ENCODE data around the gene ZNF212. TPM values are rescaled to one million over a fixed set of nuclear protein-coding genes. Genes with fewer than 3 reads are reported as not detected.

Gene ZNF212
- total RNA-seq, 4 donors from 2014 or later: 7.1 to 17.9 (median 9.9) TPM

- H3K36me3 ChIP-seq: peaks cover 36% of the 10 kb centered on the region
- H3K4me1 ChIP-seq: peaks cover 17% of the 10 kb centered on the region
- no peak overlapping the region for H3K4me3 ChIP-seq
- no peak overlapping the region for H3K27ac ChIP-seq
- TF ChIP-seq EP300 (IDR thresholded peaks at IDR 0.05) (no peak), POLR2A (IDR thresholded peaks at IDR 0.05) (no peak), POLR2AphosphoS5 (IDR thresholded peaks at IDR 0.05) (no peak), CTCF (IDR thresholded peaks at IDR 0.05) (no peak)
- DNase-seq (ENCODE audit: low spot score in 2 of 2): no peak
- no peaks in the 10 kb centered on the region for H3K9me3 ChIP-seq
- WGBS: 45% methylated on average over 3 of the region's 3 CpGs
- no peaks in the 10 kb centered on the region for H3K27me3 ChIP-seq
Observed at GRCh38 chr7:149284343-149284742, 44.9 kb downstream of the ZNF212 start.

DNA sequence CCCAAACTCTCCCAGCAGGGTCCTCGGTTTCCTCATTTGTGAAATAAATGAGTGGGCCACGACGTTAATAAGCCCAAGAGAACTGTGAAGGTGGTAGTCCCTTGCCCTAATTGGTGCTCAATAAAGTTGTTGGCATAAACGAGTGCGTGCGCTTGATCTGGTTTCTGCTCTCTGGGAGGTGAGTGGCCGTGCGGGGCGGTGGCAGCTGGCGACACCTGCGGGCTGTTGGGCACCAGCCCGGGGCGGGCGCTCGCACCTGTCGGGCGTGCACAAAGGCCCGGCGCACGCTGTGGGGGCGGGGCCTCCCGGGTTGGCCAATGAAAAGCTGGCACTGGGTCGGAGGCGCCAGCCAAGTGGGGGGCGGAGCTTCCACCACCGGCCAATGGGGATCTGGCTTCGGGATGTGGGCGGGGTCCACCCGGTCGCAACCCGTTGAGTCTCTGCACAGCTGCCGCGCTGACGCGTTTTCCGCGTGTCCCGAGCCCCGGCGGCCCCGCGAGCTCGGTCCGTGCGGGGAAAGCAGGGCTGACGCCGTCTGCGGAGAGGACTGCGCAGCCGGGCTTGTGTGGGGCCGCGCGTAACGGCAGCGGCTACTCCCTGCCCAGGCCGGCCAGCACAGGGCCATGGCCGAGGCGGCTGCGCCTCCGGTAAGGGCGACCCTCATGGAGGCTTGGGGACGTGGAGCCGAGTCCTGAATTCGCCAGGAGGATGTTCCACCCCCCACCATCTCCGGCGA, 45.6 kb downstream of the ZNF212 start:
- H3K4me3 ChIP-seq: peak overlapping the region; percentile 69
- H3K27me3 ChIP-seq: no peaks in the 10 kb centered on the region
- H3K4me1 ChIP-seq: peaks cover 17% of the 10 kb centered on the region
- TF ChIP-seq EP300 (IDR thresholded peaks at IDR 0.05) (no peak), POLR2AphosphoS5 (IDR thresholded peaks at IDR 0.05) (no peak), CTCF (IDR thresholded peaks at IDR 0.05) (no peak), POLR2A (IDR thresholded peaks at IDR 0.05) (no peak)
- H3K9me3 ChIP-seq: no peaks in the 10 kb centered on the region
- H3K36me3 ChIP-seq: peaks cover 40% of the 10 kb centered on the region
- H3K27ac ChIP-seq: no peak overlapping the region
- 3% methylated on average over 19 of the region's 66 CpGs for WGBS
- DNase-seq (ENCODE audit: low spot score in 2 of 2): peak; percentile 95 to 97

GRCh38 chr7:149285603-149286002, 46.2 kb downstream of the ZNF212 start:
- Histone ChIP-seq H3K36me3 (peaks cover 35% of the 10 kb centered on the region), H3K27ac (no peak overlapping the region), H3K4me3 (peak overlapping the region; percentile 69), H3K27me3 (no peaks in the 10 kb centered on the region), H3K9me3 (no peaks in the 10 kb centered on the region), H3K4me1 (peaks cover 17% of the 10 kb centered on the region)
- no peak for DNase-seq (ENCODE audit: low spot score in 2 of 2)
- TF ChIP-seq POLR2AphosphoS5 (IDR thresholded peaks at IDR 0.05): no peak
- TF ChIP-seq EP300 (IDR thresholded peaks at IDR 0.05): no peak
- no peak for TF ChIP-seq CTCF (IDR thresholded peaks at IDR 0.05)
- no CpG with 5 or more reads among the region's 11 CpGs for WGBS

DNA sequence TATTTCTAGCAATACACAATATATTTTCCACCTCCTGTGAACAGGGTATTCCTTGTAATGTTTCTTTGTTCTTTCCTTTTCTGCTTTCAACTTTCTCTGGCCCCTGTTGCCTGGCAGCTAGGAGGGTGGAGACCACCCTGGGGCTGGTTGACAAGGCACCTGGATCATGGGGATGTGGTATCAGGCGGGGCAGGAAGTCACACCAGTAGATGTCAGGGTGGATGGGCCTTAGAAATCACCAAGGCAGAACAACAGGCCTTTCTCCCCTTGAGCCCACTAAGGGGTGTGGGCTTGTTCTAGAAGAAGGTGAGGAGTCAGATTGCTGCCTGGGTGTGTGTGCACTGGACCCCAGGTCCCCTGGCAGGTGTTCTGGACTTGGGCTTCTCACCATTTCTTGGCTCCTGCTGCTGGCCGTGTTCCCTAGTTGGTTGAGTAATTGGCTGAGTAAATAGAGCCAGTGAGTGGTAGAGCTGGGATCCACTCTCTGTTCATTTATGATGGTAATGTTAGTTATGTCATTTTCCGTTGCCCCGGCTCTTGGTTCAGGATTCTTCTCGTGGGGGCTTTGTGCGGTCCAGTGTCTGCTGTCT, 47.5 kb downstream of the ZNF212 start:
- H3K36me3 ChIP-seq: peaks cover 32% of the 10 kb centered on the region
- TF ChIP-seq POLR2AphosphoS5 (IDR thresholded peaks at IDR 0.05) (no peak), EP300 (IDR thresholded peaks at IDR 0.05) (no peak), CTCF (IDR thresholded peaks at IDR 0.05) (no peak), POLR2A (IDR thresholded peaks at IDR 0.05) (no peak)
- no peaks in the 10 kb centered on the region for H3K9me3 ChIP-seq
- no peak overlapping the region for H3K27ac ChIP-seq
- no peaks in the 10 kb centered on the region for H3K27me3 ChIP-seq
- H3K4me1 ChIP-seq: peaks cover 17% of the 10 kb centered on the region
- no peak overlapping the region for H3K4me3 ChIP-seq
- WGBS: 93% methylated on average over 5 of the region's 6 CpGs
- DNase-seq (ENCODE audit: low spot score in 2 of 2): no peak

DNA sequence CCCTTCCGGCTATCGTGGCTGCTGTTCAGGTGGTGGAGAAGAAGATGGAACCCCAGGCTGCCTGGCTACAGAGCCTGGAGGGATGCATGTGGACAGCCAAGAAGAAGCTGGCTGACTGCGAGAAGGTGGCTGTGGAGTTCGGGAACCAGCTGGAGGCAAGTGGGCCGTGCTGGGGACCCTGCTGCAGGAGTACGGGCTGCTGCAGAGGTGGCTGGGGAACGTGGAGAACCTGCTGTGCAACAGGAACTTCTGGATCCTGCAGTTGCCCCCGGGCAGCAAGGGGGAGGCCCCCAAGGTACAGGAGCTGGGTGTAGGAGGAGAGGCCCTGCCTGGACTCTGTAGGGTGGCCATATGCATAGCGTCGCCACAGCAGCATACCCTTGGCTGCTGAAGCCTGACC, 48.2 kb downstream of the ZNF212 start:
- Histone ChIP-seq H3K27me3 (no peaks in the 10 kb centered on the region), H3K27ac (no peak overlapping the region), H3K36me3 (peaks cover 27% of the 10 kb centered on the region), H3K9me3 (no peaks in the 10 kb centered on the region), H3K4me3 (no peak overlapping the region), H3K4me1 (peaks cover 17% of the 10 kb centered on the region)
- 97% methylated on average over 9 of the region's 10 CpGs for WGBS
- DNase-seq (ENCODE audit: low spot score in 2 of 2): no peak
- no peak for TF ChIP-seq CTCF (IDR thresholded peaks at IDR 0.05)
